Urinary bladder (tissue), 4 donors: Measurements from ENCODE around the gene ARF1. TPM values are rescaled to one million over a fixed set of nuclear protein-coding genes. Genes with fewer than 3 reads are reported as not detected.

ENCODE experiments used
- DNase-seq: peaks from one replicate; pipeline ENCODE4 v3.0.0-alpha.2; 2015; ENCODE audit errors: extremely low spot score
- H3K27ac ChIP-seq: one replicate; pipeline ENCODE4 v1.5.1; 2013; ENCODE audit warnings: low read depth, mild to moderate bottlenecking, moderate library complexity
- H3K36me3 ChIP-seq: one replicate; pipeline ENCODE4 v1.6.1; 2013; ENCODE audit warnings: mild to moderate bottlenecking, moderate library complexity; ENCODE audit not compliant: insufficient read depth
- H3K4me1 ChIP-seq: one replicate; pipeline ENCODE4 v1.6.1; 2013; ENCODE audit warnings: mild to moderate bottlenecking, moderate library complexity; ENCODE audit not compliant: insufficient read depth
- H3K4me3 ChIP-seq: one replicate; pipeline ENCODE4 v1.5.1; 2013; ENCODE audit warnings: low read depth, low read length
- WGBS: extraction: QIAGEN DNeasy Blood & Tissue Kit; methylation state at CpG from one replicate; pipeline ENCODE4 v1.1.7; 2013; 5-methylcytosine and 5-hydroxymethylcytosine counted together
- polyA plus RNA-seq: library from polyadenylated mRNA; stranded (reverse); fragments of 200-250 nt; gene quantifications from one replicate; pipeline ENCODE4 v1.2.3, GENCODE V29; 2013
- total RNA-seq: library from RNA; depleted of rRNA; stranded (reverse); fragments of >200 nt; gene quantifications from one replicate; pipeline ENCODE4 v1.2.3, GENCODE V29; 2014
- donor health status: healthy with polysubstance abuse.
- donor health status: healthy.

The ARF1 gene
- total and polyA plus RNA-seq, 2 donors: 112 to 462 TPM

DNA sequence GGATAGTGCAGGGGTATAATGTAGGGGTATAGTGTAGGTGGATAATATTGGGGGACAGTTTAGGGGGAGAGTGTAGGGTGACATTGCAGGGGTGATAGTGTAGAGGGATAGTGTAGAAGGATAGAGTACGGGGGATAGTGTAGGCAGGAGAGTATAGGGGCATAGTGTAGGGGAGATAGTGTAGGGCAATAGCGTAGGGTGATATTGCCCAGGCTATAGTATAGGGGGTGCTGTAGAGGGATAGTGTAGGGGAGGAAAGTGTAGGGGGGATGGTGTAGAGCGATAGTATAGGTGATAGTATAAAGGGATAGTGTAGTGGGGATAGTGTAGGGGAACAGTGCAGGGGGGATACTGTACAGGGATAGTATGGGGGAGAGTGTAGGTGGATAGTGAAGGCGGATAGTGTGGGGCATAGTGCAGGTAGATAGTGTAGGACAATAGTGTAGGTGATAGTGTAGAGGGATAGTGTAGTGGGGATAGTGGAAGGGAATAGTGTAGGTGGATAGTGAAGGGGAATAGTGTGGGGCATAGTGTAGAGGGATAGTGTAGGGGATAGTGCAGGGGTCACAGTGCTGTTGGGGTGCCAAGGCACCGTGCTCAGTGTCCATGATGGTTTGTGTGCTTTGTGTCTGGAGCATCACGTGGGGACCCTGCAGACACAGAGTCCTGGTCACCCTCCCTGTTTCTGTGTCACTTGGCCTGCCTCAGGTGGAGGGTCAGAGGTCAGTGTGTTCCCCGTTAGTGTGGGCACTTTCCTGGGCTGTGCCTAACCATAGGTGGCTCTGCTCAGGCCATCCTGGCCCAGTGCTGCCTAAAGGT lies 10.5 kb upstream of the ARF1 start:
- Histone ChIP-seq H3K27ac (no peak overlapping the region), H3K4me3 (no peak overlapping the region), H3K36me3 (no peaks in the 10 kb centered on the region), H3K4me1 (no peaks in the 10 kb centered on the region)
- 64% methylated on average over 7 of the region's 7 CpGs for WGBS
- DNase-seq: no peak

DNA sequence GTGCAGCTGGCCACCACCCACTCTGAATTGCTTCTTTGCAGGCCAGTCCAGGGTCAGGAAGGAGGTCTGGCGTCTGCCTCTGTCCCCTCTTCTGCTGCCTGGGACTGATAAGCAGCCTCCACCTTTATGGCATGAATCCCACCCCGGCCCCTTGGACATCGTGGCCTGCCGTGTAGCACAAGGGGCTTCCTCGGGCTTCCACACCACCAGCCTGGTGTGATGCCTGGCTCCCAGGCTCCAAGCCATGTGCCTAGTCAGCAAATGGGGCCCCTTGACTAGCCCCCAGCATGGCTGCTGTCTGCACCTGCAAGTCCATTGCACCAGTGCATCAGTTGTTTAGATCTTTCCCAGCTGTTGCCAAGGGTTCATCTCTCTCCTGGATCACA lies 9.9 kb upstream of the ARF1 start:
- no peak overlapping the region for H3K4me3 ChIP-seq
- H3K36me3 ChIP-seq: no peaks in the 10 kb centered on the region
- WGBS: 39% methylated on average over 5 of the region's 5 CpGs
- no peak overlapping the region for H3K27ac ChIP-seq
- DNase-seq: no peak
- no peaks in the 10 kb centered on the region for H3K4me1 ChIP-seq

DNA sequence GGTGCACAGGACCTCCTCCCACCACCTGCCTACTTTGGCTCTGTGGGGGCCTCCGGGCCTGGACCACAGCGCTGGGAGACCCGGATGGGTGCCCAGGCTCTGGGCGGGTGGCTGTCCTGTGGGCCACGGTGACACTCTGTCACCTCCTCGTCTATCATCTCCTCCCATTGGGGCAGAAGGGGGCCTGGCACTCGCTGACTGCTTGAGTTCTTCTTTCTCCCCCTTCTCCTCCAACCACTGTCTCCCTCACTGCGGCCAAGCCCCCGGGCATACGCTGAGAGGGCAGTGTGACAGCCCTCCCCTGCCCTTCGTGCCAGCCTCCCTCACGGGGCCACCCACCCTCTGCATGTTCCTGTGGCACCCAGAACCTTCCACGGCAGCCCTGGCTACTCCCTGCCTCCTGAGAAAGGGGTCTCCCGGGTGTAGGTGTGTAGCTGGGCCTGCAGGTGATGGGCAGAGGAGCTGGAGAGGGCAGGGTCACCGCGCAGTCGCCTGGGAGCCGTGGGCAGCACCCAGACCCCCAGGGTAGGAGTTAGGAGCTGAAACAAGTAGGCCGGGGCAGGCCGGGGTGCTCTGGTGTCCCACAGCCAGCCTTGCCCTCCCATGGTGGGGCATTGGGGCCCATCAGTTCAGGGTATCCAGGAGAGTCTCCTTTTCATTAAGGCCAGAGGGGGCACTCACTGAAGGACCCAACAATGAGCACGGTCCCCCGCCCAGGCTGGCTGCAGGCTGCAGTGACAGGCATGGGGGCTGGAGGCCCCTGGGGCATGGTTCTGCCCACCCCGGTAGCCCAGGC lies 9.2 kb upstream of the ARF1 start:
- H3K4me3 ChIP-seq: no peak overlapping the region
- H3K27ac ChIP-seq: no peak overlapping the region
- 57% methylated on average over 23 of the region's 23 CpGs for WGBS
- H3K4me1 ChIP-seq: no peaks in the 10 kb centered on the region
- no peaks in the 10 kb centered on the region for H3K36me3 ChIP-seq
- DNase-seq: no peak

DNA sequence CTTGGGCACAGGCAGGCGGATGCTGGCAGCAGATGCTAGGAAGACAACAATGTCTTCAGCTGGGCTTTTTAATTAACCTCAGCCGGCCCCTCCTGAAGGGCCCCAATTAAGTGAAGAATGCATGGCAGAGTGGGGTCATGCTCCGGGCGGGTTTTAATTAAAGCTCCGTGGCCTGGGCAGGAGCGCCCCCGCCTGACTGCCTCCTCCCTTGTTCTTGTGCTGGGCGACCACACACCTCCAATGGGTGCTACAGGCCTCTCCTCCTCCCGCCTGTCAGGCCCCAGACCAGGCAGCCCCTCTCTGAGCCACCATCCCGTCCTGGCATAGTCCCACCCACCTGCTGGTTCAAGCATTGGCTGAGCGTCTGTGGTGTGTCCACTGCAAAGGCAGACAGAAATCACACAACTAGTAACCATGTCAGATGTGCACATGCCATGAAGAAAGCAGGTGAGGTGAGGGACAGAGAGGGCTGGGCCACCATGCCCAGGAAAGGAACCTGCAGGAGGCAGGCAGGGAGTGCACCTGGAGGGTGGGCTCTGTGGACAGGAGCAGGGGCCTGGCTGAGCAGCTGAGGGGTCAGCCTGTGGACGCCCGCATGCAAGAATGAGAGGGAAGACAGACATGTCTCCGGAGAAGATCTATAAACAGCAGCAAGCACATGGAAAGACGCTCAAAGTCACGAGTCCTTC lies 8.5 kb upstream of the ARF1 start:
- DNase-seq: no peak
- no peaks in the 10 kb centered on the region for H3K4me1 ChIP-seq
- no peaks in the 10 kb centered on the region for H3K36me3 ChIP-seq
- 29% methylated on average over 16 of the region's 16 CpGs for WGBS
- no peak overlapping the region for H3K4me3 ChIP-seq
- no peak overlapping the region for H3K27ac ChIP-seq

DNA sequence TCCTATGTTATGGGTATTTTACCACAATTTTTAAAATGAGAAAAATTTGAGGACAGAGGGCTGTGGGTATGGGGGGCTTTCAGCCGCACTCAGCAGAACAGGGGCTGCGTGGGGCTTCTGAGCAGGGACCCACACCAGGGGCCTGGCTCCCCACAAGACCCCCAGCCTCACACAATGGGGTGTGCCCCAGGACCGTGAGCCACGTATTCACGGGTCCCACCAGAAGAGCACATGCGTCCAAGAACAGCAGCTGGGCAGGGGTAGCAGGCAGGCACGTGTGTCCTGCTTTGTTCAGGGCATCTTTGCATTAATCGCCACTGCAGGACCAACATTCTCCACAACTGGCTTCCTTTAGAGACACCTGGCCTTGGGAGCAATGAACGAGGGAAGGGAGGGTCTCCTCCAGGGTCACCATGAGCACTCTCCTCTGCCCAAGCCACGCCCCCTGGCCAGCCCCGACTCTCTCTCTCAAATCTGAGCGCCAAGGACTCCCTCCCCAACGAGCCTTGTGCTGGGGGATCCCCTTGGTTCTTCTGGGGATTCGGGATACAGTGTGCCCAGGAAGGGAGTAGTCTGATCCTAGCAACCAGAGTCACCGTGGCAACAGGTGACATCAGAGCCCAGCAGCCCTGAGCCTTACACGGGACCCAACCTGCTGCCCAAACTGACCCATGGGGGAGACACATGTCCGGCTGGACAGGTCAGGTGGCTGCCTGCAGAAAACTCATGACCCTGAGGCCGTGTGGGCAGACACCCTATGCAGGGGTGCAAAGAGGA lies 7.4 kb upstream of the ARF1 start:
- no peaks in the 10 kb centered on the region for H3K4me1 ChIP-seq
- H3K4me3 ChIP-seq: no peak overlapping the region
- WGBS: 47% methylated on average over 18 of the region's 18 CpGs
- no peak overlapping the region for H3K27ac ChIP-seq
- H3K36me3 ChIP-seq: no peaks in the 10 kb centered on the region
- no peak for DNase-seq

DNA sequence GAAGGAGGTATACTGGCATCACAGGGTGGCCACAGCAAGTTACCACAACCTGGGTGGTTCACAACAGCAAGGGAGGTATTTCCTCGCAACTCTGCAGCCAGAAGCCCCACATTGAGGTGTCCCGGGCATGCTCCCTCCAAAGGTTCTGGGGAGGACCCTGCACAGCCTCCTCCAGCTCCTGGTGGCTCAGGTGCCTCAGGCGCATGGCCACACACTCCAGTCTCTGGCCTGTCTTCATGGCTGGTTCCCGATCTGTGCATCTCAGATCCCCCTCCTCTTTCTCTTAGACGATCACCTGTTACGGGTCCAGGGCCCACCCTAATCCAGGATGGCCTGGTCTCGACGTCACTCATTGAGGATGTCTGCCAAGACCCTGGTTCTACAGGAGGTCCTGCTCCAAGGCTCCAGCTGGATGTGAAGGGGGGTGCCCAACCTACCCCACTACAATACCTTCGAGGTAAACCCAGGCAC lies 6.7 kb upstream of the ARF1 start:
- no peaks in the 10 kb centered on the region for H3K36me3 ChIP-seq
- no peak overlapping the region for H3K27ac ChIP-seq
- H3K4me1 ChIP-seq: no peaks in the 10 kb centered on the region
- WGBS: 75% methylated on average over 9 of the region's 9 CpGs
- H3K4me3 ChIP-seq: no peak overlapping the region
- DNase-seq: no peak

DNA sequence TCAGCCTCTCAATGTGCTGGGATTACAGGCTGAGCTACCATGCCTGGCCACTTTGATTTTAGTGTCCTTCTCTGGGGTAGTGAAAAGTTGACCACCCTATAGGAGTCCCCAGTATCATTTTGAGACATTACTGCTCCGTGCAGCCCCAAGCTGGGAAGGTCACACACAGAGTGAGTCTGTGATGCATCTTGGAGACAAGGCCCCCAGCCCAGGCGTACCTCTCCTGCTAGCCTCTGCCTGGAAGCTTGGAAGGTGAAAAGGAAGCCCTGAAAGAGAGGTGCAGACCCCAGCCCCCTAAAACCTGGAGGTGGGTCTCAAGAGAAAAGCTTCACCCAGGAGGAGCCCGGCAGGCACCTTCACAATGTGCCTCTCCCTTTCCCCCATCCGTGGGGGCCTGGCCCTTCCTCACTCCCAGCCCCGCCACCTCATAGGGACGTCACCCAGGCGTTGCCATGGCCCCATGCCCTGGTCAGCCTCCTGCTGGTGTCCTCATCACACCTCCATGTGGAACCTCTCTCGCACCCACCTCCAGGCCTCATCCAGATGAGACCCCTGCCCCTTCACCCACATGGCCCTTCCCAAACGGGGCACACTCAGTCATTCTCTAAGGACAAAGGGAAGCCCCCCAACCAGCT lies 5.6 kb upstream of the ARF1 start:
- no peak overlapping the region for H3K4me3 ChIP-seq
- H3K36me3 ChIP-seq: no peaks in the 10 kb centered on the region
- H3K4me1 ChIP-seq: no peaks in the 10 kb centered on the region
- no peak for DNase-seq
- H3K27ac ChIP-seq: no peak overlapping the region
- WGBS: 69% methylated on average over 9 of the region's 9 CpGs

- no peaks in the 10 kb centered on the region for H3K4me1 ChIP-seq
- H3K27ac ChIP-seq: no peak overlapping the region
- WGBS: 57% methylated on average over 10 of the region's 10 CpGs
- H3K36me3 ChIP-seq: no peaks in the 10 kb centered on the region
- DNase-seq: no peak
- H3K4me3 ChIP-seq: no peak overlapping the region
These were observed 4.8 kb upstream of the ARF1 start for GRCh38 chr1:228077565-228078330.

- Histone ChIP-seq H3K27ac (no peak overlapping the region), H3K4me1 (no peaks in the 10 kb centered on the region), H3K36me3 (no peaks in the 10 kb centered on the region), H3K4me3 (no peak overlapping the region)
- DNase-seq: no peak
- 87% methylated on average over 7 of the region's 7 CpGs for WGBS
These were observed 3.5 kb upstream of the ARF1 start for GRCh38 chr1:228079013-228079412.

- no peaks in the 10 kb centered on the region for H3K36me3 ChIP-seq
- DNase-seq: no peak
- WGBS: 89% methylated on average over 7 of the region's 7 CpGs
- H3K27ac ChIP-seq: no peak overlapping the region
- H3K4me3 ChIP-seq: no peak overlapping the region
- H3K4me1 ChIP-seq: no peaks in the 10 kb centered on the region
These were observed 2.8 kb upstream of the ARF1 start for GRCh38 chr1:228079601-228080263.

DNA sequence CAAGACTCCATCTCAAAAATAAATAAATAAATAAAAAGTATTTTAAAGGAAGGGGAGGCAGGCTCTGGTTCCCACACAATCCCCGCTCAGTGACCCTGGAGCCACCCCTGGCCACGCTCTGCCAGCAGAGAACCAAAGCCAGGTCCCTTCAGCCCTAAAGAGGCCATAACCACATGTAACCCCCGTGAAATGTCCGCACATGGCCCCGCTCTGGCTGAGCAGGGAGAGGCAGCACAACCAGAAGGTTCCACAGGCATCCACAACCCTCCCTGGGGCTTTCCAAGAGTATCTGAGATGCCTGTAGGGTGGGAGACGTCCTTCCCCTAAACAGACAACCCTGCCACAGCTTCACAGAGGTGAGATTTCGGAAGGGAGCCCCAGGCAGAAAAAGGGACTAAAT lies 1.4 kb upstream of the ARF1 start:
- WGBS: 80% methylated on average over 7 of the region's 7 CpGs

More for the DNA sequence above, 1.4 kb upstream of the ARF1 start:
- no peak for DNase-seq
- Histone ChIP-seq H3K36me3 (no peaks in the 10 kb centered on the region), H3K4me1 (no peaks in the 10 kb centered on the region), H3K4me3 (peak overlapping the region; percentile 78), H3K27ac (no peak overlapping the region)
